HG03432 (cell line): ENCODE measurements around the gene TAF11L10.
"Not testable (repeated sequence)": the region's sequence is repeated elsewhere in the genome, so short reads cannot be mapped to it uniquely, and the experiment has no call there.

Experiments used
- ATAC-seq: cut with Tn5 transposase; IDR thresholded peaks from one replicate; pipeline ENCODE4 v1.9.1; 2021; ENCODE audit warnings: mild to moderate bottlenecking, moderate library complexity; ENCODE audit not compliant: unreplicated experiment

Gene TAF11L10

GRCh38 chr5:17597728-17598127 lies at the start of gene TAF11L10:
Gene TAF11L10 (minus strand): TSS chr5:17597828.
- not testable (repeated sequence) for ATAC-seq

GRCh38 chr5:17634160-17634559 lies 36.5 kb upstream of the TAF11L10 start, which contains the start of gene TAF11L14:
Gene TAF11L14 (plus strand): TSS chr5:17634460.
- no peak for ATAC-seq

DNA sequence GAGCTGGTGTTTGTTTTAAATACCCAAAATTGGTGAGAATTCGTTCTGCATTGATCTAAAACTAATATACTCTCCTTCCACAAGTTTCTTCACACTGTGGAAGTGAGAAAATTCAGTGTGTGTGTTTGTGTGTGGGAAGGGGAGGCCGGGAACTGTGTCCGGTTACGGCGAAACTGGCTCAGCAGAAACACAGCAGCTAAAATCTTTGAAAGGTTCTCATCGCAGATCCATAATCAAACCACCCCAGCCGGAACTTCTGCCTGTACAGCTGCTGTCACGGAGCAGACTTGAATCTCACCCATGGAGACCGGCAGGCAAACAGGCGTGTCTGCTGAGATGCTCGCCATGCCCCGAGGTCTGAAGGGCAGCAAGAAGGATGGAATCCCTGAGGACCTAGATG lies 34.2 kb upstream of the TAF11L10 start, which contains the start of gene TAF11L13:
TSS of gene TAF11L13 (plus strand) at position 301 of the 400 bp plus-strand sequence.
- ATAC-seq = not testable (repeated sequence)

- no peak for ATAC-seq
Observed at GRCh38 chr5:17625686-17626085, 28.1 kb upstream of the TAF11L10 start.

DNA sequence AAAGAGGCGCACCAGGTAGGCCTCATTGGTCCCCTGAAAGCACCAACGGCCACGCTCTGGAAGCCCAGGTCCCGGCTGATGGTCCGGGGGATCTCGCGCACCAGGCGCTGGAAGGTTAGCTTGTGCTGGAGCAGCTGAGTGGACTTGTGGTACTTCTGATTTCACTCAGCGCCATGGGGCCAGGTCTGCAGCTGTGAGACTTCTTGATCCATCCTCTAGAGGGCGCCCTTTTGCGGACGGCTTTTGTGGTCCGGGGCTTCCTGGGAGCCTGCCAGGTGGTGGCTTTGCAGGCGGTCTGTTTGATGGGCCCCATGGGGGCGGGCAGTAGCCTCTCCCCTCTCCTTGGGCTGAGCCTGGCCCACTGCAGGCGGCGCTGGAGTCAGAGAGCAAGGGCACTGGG lies 23.0 kb upstream of the TAF11L10 start:
- ATAC-seq = no peak

DNA sequence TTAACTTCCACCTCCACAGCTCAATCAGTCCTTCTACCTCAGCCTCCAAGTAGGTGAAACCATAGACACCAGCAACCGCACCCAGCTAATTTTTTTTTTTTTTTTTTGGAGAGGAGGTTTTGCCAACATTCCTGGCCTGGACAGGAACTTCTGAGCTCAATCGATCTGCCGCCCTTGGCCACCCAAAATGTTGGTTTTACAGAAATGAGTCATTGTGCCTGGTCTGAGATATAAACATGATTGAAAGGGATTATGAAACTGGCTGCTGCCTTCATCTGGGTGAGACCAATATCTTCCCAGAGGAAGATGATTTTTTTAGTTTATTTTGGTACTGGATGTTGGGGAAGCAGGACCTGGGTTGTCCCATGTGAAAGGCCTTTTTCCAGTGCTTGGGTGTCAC lies 21.7 kb upstream of the TAF11L10 start:
- no peak for ATAC-seq

DNA sequence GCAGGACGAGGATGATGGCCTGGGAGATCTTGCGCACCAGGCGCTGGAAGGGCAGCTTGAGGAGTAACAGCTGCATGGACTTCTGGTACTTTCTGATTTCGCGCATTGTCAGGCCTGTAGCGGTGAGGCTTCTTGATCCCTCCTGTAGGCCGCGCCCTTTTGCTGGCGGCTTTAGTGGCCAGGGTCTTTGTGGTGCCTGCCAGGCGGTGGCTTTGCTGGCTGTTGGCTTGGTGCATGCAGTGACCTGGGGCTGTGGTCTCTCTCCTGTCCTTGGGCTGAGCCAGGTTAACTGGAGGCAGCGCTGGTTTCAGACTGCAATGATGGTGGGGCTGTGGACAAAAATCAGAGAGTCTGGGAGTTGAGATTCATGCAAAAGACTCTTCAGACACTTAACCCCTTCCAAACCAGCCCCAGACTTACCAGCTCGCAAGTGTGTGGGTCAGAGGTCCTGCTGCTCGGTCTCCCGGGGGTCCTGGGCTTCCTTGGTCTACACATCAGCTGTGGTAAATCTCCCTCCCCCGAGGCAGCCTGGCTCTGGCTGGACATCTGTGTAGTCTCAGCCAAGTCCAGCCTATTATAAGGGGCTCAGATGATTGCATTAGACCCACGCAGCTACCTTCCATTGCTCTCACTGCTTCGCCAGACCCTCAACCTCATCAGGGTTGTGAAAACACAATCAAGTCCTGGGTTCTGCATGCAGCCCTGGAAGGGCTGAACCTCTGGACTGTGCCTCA lies 17.4 kb upstream of the TAF11L10 start:
- ATAC-seq = no peak

- ATAC-seq = not testable (repeated sequence)
Observed at GRCh38 chr5:17610092-17610491, 12.5 kb upstream of the TAF11L10 start, which contains the start of gene TAF11L12. Gene TAF11L12 (plus strand): TSS chr5:17610392.

GRCh38 chr5:17607461-17607860 lies 9.8 kb upstream of the TAF11L10 start:
- not testable (repeated sequence) for ATAC-seq

- ATAC-seq = no peak
Observed at GRCh38 chr5:17604951-17605350, 7.3 kb upstream of the TAF11L10 start.

GRCh38 chr5:17603880-17604279 lies 6.3 kb upstream of the TAF11L10 start, which contains the start of gene TAF11L11:
Gene TAF11L11 (plus strand): TSS chr5:17604183.
- not testable (repeated sequence) for ATAC-seq

- not testable (repeated sequence) for ATAC-seq
Observed at GRCh38 chr5:17594255-17594654, 3.4 kb downstream of the TAF11L10 start, which contains the start of gene TAF11L9. Gene TAF11L9 (minus strand): TSS chr5:17594394.

GRCh38 chr5:17590860-17591259 lies 6.8 kb downstream of the TAF11L10 start, which contains the start of gene TAF11L8:
Gene TAF11L8 (minus strand): TSS chr5:17590960.
- not testable (repeated sequence) for ATAC-seq

DNA sequence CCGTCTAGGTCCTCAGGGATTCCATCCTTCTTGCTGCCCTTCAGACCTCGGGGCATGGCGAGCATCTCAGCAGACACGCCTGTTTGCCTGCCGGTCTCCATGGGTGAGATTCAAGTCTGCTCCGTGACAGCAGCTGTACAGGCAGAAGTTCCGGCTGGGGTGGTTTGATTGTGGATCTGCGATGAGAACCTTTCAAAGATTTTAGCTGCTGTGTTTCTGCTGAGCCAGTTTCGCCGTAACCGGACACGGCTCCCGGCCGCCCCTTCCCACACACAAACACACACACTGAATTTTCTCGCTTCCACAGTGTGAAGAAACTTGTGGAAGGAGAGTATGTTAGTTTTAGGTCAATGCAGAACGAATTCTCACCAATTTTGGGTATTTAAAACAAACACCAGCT lies 12.0 kb downstream of the TAF11L10 start, which contains the start of gene TAF11L7:
TSS of gene TAF11L7 (minus strand) at position 101 of the 400 bp plus-strand sequence.
- ATAC-seq = not testable (repeated sequence)
